ENCODE measurements around the gene SMG6.

DNA sequence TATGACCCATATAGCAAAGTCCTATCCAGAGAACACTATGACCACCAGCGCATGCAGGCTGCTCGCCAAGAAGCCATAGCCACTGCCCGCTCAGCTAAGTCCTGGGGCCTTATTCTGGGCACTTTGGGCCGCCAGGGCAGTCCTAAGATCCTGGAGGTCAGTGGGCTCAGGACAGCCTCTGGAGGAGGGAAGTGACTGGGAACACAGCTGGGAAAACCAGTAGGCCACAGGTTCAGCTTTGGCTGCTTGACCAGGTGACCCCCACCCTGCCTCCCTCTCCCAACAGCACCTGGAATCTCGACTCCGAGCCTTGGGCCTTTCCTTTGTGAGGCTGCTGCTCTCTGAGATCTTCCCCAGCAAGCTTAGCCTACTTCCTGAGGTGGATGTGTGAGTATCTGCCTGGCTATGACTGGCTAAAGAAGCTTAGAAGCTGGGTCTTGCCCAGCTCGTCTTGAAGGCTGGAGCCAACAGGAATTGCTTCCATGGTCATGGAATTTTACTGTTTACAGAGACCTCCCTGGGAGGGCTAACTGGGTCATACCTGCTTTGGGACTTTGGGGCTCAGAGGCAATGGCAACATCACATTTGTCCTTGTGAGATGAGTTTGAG is 263.3 kb downstream of the SMG6 start:
- TF ChIP-seq POLR2A (IDR thresholded peaks at IDR 0.05), result no peak
- TF ChIP-seq CTCF (IDR thresholded peaks at IDR 0.05), result no peak

Data from heart left ventricle (tissue), 13 donors.